H1 (cell line): Measurements from ENCODE around the gene EIF2S3B. TPM values are rescaled to one million over a fixed set of nuclear protein-coding genes. Genes with fewer than 3 reads are reported as not detected.

Source experiments
- BACH1 ChIP-seq: IDR thresholded peaks from 2 replicates; pipeline ENCODE4 v1.6.1; 2012; ENCODE audit warnings: low read length, improper control_type of control experiment
- CHD2 ChIP-seq: IDR thresholded peaks from 2 replicates; pipeline ENCODE4 v1.6.1; 2012; ENCODE audit warnings: low read length, improper control_type of control experiment
- KDM1A ChIP-seq: fragments of 200-600, 300-600 bp; sonication (generic); IDR thresholded peaks from 2 replicates; pipeline ENCODE4 v1.7.1; 2016; ENCODE audit warnings: mild to moderate bottlenecking, low read length, borderline replicate concordance
- TAF7 ChIP-seq: optimal IDR thresholded peaks from 2 replicates; pipeline ENCODE3; 2011; ENCODE audit warnings: low read depth, mild to moderate bottlenecking, inconsistent platforms, low read length, moderate library complexity, borderline replicate concordance
- TCF12 ChIP-seq: IDR thresholded peaks from 2 replicates; pipeline ENCODE4 v1.6.1; 2011; ENCODE audit warnings: low read depth, mild to moderate bottlenecking, low read length
- polyA plus RNA-seq, 7 experiments: library from polyadenylated mRNA; depleted of rRNA in 3 of 7; stranded (reverse) in 5 of 7; unstranded in 2 of 7; fragments of >200 nt in 5 of 7; fragments of 200-250 nt in 2 of 7; gene quantifications; 1 replicate in 5 of 7; 2 replicates in 1 of 7; 4 replicates in 1 of 7; pipeline versions ENCODE4 v1.2.1 to v1.2.3, GENCODE V29; 2011 to 2013; ENCODE audit warnings: missing spikeins in 2 of 7, mixed read lengths in 2 of 7
- total RNA-seq: library from RNA; stranded (reverse); fragmentation: NEBNext Ultra II Directional; extraction: Animal tissue kit (Norgen Biotek cat#: 25700); gene quantifications from 2 replicates; pipeline ENCODE4 v1.2.1, GENCODE V29; 2021
- TF ChIP-seq, protein P1 (sequence below): IDR thresholded peaks from 2 replicates; pipeline ENCODE4 v1.6.1; 2011; ENCODE audit warnings: low read length, improper control_type of control experiment

The EIF2S3B gene
- total and polyA plus RNA-seq, 2 of the 8 experiments (the other 6 are each of a cell fraction or from before 2014, with no cell fraction given): 3.1 to 6.7 TPM

DNA sequence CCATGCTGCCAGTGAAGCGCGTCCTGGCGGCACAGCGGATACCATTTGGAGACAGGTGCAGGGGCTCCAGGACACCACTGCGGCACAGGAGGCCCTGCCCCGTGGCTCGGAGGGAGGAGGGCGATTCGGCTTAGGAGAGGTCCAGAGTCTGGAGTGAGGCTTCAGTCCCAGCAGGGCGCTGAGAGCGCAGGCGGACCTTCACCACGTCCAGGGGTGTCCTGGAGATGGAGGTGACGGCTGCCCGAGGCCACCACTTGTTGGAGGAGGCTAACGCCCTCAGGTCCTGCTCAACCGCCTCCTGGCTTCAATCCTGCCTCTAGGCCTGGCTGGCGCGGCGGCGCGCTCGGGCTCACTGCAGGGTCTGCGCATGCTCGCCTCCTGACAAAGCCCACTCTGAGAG lies 45.7 kb downstream of the EIF2S3B start (continued):
- TF ChIP-seq BACH1 (no peak), CHD2 (no peak), KDM1A (no peak), TCF12 (no peak), TAF7 (no peak)
- TF ChIP-seq, protein P1, sequence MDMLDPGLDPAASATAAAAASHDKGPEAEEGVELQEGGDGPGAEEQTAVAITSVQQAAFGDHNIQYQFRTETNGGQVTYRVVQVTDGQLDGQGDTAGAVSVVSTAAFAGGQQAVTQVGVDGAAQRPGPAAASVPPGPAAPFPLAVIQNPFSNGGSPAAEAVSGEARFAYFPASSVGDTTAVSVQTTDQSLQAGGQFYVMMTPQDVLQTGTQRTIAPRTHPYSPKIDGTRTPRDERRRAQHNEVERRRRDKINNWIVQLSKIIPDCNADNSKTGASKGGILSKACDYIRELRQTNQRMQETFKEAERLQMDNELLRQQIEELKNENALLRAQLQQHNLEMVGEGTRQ: no peak
